NCI-H2107 treated with DMSO at 0.1 percent for 48 hours (cell line): ENCODE measurements around the gene MTG1.
"Not testable (repeated sequence)": the region's sequence is repeated elsewhere in the genome, so short reads cannot be mapped to it uniquely, and the experiment has no call there.

Experiments used
- DNase-seq: peaks from one replicate; lab custom pipeline; 2025; ENCODE audit not compliant: unreplicated experiment; lab: John Stamatoyannopoulos, UW

The MTG1 gene

DNA sequence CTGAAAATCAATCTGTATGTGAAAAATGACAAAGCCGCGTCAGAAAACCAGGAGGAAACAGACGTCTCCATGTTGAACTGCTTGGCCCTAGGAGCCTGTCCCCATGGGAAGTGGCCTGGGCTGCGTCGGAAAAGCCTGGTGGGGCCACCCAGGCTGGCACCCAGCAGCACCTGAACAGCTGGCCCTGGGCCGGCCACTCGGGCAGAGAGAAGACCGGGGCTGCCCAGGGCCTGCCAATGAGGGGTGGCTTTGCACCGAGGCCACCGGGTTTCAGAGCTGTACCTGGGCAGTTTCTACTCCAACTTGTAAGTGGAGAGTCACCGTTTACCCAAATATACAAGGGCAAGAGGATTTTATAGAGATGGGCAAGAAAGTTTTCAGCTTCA lies 35.0 kb upstream of the MTG1 start:
- DNase-seq = no peak

DNA sequence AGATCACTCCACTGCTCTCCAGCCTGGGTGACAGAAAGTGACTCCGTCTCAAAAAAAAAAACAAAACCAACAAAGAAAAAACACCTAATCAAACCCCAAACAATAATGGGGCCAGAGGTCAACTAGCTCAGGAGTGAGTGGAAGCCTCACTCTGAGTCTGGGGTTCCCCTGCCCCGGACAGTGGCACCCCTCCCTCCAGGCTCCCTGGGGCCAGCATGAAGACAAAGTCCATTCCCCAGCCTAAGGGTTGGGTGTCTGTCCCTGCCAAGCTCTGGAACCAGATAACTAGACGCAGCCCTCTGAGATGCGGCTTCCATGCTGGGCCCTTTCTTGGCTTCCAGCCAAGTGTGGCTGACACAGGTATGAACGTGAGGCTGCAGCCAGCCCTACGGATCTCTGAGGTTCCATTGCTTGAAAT lies 34.4 kb upstream of the MTG1 start:
- peak; percentile 17 for DNase-seq

GRCh38 chr10:133359972-133360610 lies 33.9 kb upstream of the MTG1 start:
- DNase-seq = no peak

- DNase-seq = no peak
Measured at GRCh38 chr10:133361227-133361626, 32.7 kb upstream of the MTG1 start.

- DNase-seq = no peak
Measured at GRCh38 chr10:133361773-133362441, 32.0 kb upstream of the MTG1 start.

DNA sequence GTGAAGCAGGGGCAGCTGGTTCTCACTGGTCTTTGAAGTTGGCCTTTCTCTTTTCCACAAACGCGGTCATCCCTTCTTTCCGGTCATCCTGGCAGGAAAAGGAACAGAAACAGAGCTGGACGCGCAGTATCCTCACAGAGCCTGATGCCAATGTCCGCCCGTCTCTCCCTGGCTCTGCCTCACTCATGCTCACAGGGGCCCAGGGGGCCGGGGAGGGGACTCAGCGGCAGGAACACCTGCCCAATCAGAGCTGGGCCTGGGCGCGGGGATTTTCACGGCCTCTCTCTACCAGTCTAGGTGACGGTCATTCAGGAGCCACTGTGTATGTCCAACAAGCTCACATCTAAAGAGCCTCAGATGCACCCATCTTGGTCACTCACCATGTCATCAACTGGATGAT lies 31.1 kb upstream of the MTG1 start:
- no peak for DNase-seq

- DNase-seq = peak; percentile 8
Measured at GRCh38 chr10:133364645-133365431, 29.1 kb upstream of the MTG1 start.

- no peak for DNase-seq
Measured at GRCh38 chr10:133365461-133366129, 28.4 kb upstream of the MTG1 start.

GRCh38 chr10:133366130-133366478 lies 27.9 kb upstream of the MTG1 start:
- DNase-seq = no peak

- DNase-seq = no peak
Measured at GRCh38 chr10:133366751-133367150, 27.2 kb upstream of the MTG1 start.

DNA sequence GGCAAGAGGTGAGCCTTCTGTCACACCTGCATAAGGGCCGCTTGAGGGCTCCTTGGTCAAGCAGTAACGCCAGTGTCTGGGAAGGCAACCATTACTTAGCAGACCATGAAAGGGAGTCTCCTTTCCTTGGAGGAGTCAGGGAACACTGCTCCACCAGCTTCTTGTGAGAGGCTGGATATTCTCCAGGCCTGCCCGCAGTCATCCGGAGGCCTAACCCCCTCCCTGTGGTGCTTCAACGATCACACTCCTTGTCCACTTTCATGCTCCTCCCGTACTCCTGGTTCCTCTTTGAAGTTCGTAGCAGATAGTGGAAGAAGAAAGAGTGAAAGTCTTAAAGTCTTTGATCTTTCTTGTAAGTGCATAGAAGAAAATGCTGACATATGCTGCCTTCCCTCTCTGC lies 26.5 kb upstream of the MTG1 start:
- not testable (repeated sequence) for DNase-seq

DNA sequence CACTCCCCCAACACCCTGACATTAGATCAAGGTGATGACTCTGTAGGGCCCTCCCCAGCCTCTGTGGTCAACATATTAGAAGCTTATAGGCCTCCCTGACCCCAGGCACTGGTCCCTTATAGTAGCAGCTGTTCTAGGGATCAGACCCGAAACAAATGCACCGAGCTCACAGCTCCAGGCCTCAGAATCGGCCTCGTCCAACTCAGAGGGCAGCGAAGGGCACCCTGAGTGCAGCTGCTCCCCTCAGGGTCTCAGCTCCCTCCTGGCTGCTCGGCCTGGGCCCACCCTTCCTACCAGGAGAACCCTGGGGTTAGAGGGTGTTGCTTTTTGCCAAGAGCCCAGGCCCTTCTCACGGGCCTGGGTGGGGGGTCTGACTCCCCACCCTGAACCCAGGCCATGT lies 25.8 kb upstream of the MTG1 start:
- DNase-seq = no peak

DNA sequence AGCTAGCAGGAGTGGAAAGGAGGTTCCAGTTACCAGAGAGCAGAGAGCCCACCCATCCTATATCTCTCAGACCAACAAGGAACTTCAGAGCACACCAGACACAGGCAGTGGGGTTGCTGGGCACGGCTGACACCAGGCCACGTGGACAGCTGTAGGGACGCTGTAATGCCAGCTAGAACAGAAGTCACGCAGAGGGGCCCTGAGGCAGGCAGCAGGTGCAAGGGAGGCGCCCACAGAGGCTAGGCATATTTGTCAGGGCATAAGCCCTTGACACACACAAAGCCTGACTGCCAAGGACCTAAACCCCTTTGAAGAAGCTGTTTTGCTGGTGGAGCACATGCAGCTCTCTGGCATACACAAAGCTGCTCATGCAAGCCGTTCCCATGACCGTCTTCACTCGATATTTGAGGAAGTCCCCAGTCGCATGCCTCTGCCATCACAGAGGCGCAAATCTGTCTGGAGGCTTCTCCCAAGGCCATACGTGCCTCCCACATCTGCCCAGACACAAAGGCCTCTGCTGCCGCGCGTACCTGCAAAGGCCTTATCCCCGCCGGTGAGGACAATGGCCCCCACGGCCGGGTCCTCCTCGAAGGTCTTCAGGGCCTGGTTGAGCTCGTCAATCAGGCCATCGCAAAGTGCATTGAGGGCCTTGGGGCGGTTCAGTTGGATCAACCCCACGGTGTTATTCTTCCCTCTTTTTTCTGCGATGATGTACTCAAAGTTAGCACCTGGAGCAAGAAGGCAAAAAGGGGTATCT lies 23.7 kb upstream of the MTG1 start:
- DNase-seq = no peak

GRCh38 chr10:133372507-133372906 lies 21.4 kb upstream of the MTG1 start:
- DNase-seq = no peak

- peak; percentile 36 for DNase-seq
Measured at GRCh38 chr10:133373174-133374090, 20.5 kb upstream of the MTG1 start, which contains the start of gene ECHS1. Gene ECHS1, minus strand, starts transcription at chr10:133373354. Its CDS starts 21 bp downstream, at chr10:133373333.

GRCh38 chr10:133375357-133376115 lies 18.4 kb upstream of the MTG1 start:
- DNase-seq = no peak

GRCh38 chr10:133376183-133376582 lies 17.8 kb upstream of the MTG1 start:
- DNase-seq = not testable (repeated sequence)

GRCh38 chr10:133377025-133377817 lies 16.7 kb upstream of the MTG1 start:
- no peak for DNase-seq
